HG02973 (cell line): Measurements from ENCODE around the gene CCDC170.

Source experiments
- ATAC-seq: cut with Tn5 transposase; IDR thresholded peaks from one replicate; pipeline ENCODE4 v1.9.1; 2021; ENCODE audit warnings: moderate library complexity; ENCODE audit not compliant: unreplicated experiment

Gene CCDC170

DNA sequence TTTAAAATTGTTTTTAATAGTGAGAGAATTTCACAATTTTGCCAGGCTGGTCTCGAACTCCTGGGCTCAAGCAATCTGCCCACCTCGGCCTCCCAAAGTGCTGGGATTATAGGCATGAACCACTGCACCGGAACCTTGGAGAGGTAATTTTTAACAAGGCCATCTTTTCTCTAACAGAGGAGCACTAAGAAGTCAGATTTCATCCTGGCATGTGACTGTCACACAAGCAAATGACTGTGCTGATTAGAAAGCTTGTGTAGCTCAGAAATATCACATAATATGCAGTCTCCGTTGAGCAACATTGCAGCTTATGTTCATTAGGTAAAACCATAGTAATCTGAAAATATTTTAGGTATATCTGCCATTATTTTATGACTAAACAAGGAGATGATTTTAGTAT lies 156.0 kb downstream of the CCDC170 start:
- no peak for ATAC-seq

DNA sequence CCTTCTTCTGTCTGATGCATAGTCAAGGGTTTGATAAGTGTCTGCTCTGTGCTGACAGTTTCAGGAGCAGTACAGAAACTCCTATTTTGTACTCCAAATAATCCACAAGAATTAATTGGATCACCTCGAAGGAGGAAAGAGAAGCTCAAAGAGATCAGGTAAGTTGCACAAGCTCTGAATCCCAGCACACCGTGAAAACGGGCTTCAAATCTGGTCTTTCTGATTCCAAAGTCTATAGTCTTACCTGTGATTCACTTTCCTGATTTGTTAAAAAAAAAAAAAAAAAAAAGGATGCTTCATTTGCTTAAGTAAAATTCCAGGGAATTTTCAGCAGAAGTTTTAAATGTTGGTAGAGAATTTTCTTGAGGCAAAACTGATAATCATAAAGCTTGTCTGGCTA lies 157.8 kb downstream of the CCDC170 start:
- no peak for ATAC-seq

DNA sequence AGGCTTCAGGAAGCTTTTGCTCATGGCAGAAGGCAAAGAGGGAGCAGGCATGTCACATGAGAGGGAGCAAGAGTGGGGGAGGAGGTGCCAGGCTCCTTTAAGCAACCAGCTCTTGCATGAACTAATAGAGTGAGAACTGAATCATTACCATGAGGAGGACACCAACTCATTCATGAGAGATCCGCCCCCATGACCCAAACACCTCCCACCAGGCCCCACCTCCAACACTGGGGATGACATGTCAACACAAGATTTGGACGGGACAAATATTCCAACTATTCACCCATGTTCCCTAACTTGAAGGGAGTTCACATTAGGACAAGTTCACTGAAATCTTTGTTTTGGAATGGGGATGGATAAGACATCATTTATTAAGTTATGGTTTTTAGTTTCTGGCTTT lies 158.5 kb downstream of the CCDC170 start:
- no peak for ATAC-seq

DNA sequence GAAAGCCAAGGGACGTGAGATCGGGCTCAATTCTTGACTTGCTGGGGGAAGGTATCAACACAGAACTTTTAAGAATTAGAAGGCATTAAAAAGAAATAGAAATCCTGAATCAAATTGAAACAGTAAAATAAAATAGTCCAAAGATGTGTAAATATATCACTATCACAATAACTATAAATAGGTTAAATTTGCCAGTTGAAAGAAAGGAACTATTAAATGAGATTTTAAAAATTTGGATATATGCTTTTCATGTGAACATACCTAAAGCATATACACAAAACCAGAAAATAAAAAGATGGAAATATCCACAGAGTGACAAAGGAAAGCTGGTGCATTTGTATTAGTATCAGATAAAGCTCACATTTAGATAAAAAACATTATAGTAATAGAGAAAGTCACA lies 161.3 kb downstream of the CCDC170 start:
- no peak for ATAC-seq

DNA sequence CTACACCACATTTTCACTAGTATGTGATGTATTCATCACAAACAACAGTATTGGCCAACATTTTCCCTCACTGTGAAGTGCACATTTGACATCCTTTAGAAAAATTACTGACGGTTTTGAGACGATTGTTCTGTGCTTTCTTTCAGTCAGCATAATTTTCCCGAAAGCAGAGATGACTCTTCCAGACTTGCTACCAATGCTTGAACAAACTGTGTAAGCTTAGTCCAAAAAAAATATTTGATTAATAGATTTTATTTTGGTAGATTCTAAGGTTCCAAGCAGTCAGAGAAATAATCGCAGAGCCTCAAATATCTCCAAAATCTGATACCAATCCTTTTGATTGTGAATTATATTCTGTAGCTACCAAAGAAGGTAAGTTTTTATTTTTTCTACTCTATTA lies 162.6 kb downstream of the CCDC170 start:
- ATAC-seq: no peak

DNA sequence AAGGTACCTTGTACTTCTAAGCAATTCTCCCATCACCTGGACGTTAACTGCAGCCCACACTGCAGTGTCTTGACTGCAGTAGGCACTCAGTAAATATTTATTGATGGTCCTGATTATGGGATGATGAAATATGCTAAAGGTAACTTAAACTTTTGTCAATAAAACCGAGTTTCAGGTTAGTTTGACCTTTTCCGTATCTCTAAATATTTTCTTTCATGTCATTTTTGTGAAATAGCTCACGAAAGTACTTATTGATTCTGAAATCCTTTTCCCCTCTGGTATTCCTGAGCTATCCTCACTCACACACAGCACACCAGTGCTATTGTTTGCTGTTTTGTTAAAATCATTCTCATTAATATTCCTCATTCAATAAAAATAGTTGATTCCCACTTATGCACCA lies 164.3 kb downstream of the CCDC170 start:
- no peak for ATAC-seq

DNA sequence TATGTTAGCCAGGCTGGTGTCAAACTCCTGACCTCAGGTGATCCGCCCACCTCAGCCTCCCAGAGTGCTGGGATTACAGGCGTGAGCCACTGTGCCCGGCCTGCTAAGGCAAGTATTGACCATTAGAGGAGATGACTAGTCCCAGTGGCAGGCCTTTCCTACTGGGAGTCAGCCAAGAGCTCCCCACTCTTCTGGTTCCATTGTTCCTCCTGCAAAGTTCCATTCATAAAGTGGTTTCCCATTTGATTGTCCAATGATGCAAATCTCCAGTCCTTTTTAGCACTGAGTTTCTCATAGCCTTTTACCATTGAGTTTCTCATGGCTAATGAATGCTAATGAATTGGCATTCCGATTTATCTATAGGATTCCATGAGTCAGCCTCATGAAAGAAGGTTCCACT lies 165.4 kb downstream of the CCDC170 start:
- ATAC-seq: no peak

DNA sequence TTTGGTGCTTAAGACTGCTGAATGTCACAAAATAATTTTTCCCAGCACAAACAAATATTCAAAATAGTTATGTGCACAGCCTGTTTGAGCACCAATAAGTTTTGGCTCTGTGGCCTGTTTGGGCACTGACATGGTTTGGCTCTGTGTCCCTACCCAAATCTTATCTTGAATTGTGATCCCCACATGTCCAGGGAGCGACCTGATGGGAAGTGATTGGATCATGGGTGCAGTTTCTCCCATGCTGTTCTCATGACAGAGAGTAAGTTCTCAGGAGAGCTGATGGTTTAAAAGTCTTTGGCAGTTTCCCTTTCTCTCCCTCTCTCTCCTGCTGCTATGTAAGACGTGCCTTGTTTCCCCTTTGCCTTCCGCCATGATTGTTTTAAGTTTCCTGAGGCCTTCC lies 167.7 kb downstream of the CCDC170 start:
- no peak for ATAC-seq

DNA sequence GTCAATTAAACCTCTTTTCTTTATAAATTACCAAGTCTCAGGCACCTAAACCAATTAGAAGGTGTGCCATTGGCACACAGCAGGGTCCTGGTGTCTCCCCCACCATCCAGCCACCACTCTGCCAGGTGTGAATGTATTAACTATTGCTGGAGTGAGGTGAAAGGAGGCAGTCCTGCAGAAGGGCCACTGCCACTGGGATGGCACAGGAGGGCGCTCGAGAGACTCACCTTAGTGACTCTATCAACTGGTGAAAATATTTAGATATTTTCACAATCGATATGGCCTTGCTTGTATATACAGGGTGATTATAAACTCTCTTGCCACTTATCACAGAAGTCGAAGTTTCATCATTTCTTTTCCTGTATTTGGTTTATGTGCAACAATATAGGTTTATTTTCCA lies 168.1 kb downstream of the CCDC170 start:
- no peak for ATAC-seq

DNA sequence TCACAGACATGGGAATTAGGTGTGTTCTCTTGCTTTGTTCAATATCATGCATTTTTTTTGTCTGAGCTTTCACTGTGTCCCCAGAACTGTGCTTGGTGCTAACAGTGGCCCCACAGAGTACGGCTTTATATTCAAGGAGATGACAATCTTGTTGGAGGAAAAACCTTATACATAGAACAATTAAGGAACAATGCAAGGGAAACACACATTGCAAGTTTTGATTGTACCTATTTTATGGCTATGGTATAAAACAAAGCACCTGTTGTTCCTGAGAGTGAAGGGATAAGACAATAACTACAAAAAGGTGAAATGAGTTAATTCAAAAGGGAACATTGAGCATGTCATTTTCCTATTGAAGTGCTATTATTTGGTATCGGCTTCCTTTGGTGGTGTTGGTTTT lies 169.7 kb downstream of the CCDC170 start:
- no peak for ATAC-seq

DNA sequence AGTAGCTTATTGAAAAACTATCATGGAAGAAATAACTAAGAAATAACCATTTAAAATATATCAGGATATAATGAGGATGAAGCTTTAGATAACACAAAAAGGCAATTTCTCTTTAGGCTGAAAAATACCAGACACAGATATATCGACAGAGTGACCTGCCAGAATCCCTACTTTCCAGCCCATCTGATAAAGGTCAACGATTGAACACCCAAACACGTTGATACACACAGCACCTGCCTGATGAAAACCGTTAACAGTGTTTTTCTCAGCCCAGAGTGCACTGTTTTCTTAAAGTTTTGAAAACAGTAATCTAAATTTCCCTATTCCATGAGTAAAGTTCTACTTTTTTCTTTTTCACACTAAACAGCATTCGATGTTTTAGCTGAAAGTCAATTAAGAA lies 170.6 kb downstream of the CCDC170 start:
- ATAC-seq: no peak

DNA sequence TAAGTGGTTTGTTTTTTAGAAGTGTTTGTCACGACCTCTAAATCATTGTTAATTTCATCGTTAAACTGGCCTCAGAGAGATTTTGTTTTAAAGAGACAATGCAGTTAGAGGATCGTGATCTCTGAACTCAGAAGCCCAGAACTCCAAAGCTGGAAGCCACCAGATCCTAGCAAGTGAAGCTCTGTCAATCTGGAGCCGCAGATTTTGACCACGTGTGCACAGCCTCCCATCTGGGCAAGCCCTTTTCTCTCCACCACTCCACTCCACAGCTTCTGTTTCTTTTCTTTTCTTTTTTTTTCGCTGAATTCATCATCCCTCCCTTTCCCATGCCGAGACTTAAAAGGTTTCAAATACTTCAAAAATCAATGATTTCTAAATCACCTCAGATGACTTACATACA lies 171.5 kb downstream of the CCDC170 start:
- no peak for ATAC-seq

DNA sequence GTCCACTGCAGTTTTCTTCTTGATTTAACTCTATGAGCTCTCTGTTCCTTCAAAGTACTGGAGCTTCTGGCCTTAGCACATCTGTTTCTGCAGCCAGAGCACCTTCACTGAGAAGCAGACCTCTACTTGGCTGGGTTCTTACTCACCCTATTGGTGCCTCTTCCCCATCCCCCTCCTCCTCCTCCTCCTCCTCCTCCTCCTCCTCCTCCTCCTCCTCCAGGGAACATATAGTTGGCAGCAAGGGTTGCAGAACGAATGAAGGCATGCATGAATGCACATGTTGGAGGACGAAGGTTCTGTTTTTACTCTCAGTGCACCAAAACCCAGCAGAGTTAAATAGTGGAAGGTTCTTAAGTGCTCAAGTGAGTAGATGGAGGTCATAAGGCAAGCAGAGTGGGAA lies 172.7 kb downstream of the CCDC170 start:
- no peak for ATAC-seq

DNA sequence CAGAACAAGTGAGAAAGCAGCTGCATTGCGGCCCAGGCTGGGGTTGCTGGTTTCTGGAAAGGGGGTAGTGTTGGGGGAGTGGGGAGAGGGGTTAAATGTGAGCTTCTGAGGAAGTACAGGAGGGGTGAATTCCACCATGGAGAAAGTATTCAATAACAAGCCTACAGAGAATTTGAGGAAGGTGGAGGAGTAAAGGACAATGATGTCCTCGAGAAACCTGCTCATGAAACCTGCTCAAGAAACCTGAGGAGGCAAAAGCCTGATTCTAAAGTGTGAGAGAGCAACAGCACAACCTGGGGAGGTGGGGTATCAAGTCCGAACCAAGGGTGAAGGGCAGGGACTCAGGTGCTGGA lies 175.4 kb downstream of the CCDC170 start:
- no peak for ATAC-seq

DNA sequence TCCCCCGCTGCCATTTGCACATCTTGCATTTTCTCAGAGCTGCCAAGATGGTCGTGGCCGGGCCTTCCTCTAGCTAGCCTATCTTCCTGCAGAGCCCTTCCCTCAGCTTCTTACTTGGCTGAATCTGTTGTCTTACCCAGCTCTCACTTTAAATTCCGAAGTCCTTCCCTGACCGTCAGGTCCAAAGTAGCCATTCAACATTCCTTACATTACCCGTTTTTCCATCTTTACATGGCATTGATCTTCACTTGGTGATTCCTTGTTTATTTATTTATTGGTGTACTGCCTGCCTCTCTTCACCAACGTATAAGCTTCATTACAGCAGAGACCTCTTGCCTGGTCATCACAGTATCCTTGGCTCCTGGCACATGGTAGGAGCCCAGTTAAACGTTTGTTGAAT lies 176.3 kb downstream of the CCDC170 start:
- ATAC-seq: no peak
